Lower leg skin (tissue), 3 donors: ENCODE data around the gene COL9A3.

Experiments used
- CTCF ChIP-seq, 3 donors: fragments of 450-650 bp; IDR thresholded peaks; one replicate each; pipeline ENCODE4 v1.5.1; 2016; ENCODE audit warnings: antibody characterized with exemption in 3 of 3, mild to moderate bottlenecking in 3 of 3, moderate library complexity in 2 of 3
- POLR2A ChIP-seq, 2 donors: fragments of 450-650 bp; IDR thresholded peaks; one replicate each; pipeline ENCODE4 v1.6.1; 2016 to 2017; ENCODE audit warnings: antibody characterized with exemption in 2 of 2, mild to moderate bottlenecking in 1 of 2, moderate library complexity in 1 of 2

GRCh38 chr20:62804627-62805154 lies 12.2 kb upstream of the COL9A3 start, which contains the start of gene OGFR:
- TF ChIP-seq CTCF (IDR thresholded peaks at IDR 0.05), result no peak
- TF ChIP-seq POLR2A (IDR thresholded peaks at IDR 0.05), result no peak
